WERI-Rb-1 (cell line): ENCODE results near the gene PCNX2.
"Not testable (repeated sequence)": the region's sequence is repeated elsewhere in the genome, so short reads cannot be mapped to it uniquely, and the experiment has no call there.

ENCODE experiments used
- DNase-seq: peaks from one replicate; pipeline ENCODE4 v3.0.0-alpha.2; 2020
- H3K27ac ChIP-seq: fragments of 250-450 bp; sonication (Bioruptor Pico); 2 replicates; pipeline ENCODE4 v1.5.1; 2020; ENCODE audit warnings: mild to moderate bottlenecking, moderate library complexity
- H3K27me3 ChIP-seq: fragments of 250-450 bp; sonication (Bioruptor Pico); 2 replicates; pipeline ENCODE4 v1.5.1; 2021; ENCODE audit warnings: mild to moderate bottlenecking, low read depth, moderate library complexity; ENCODE audit not compliant: insufficient read depth, severe bottlenecking
- H3K36me3 ChIP-seq: fragments of 250-450 bp; sonication (Bioruptor Pico); 2 replicates; pipeline ENCODE4 v1.5.1; 2020; ENCODE audit warnings: mild to moderate bottlenecking, moderate library complexity
- H3K4me3 ChIP-seq: 2 replicates; pipeline ENCODE4 v1.5.1; 2011; ENCODE audit warnings: low read depth, mild to moderate bottlenecking, control low read depth, low read length
- H3K9me3 ChIP-seq: fragments of 250-450 bp; sonication (Bioruptor Pico); 2 replicates; pipeline ENCODE4 v1.5.1; 2021; ENCODE audit warnings: mild to moderate bottlenecking, moderate library complexity; ENCODE audit not compliant: severe bottlenecking
- CTCF ChIP-seq: IDR thresholded peaks from 2 replicates; pipeline ENCODE4 v1.5.1; 2011; ENCODE audit warnings: low read depth, mild to moderate bottlenecking, control low read depth, inconsistent platforms, low read length

Gene PCNX2

GRCh38 chr1:233180641-233181364 lies 114.7 kb downstream of the PCNX2 start:
- no peak for TF ChIP-seq CTCF
- Histone ChIP-seq H3K36me3 (peaks cover 13% of the 10 kb centered on the region), H3K27ac (no peak overlapping the region; the same call in 1 of the 2 replicates), H3K4me3 (no peak overlapping the region), H3K9me3 (peaks cover 22% of the 10 kb centered on the region), H3K27me3 (no peaks in the 10 kb centered on the region)
- no peak for DNase-seq

GRCh38 chr1:233179638-233180037 lies 115.9 kb downstream of the PCNX2 start:
- peaks cover 22% of the 10 kb centered on the region for H3K9me3 ChIP-seq
- H3K36me3 ChIP-seq, result peaks cover 13% of the 10 kb centered on the region
- H3K27me3 ChIP-seq, H3K4me3 ChIP-seq: not testable (repeated sequence)
- peak overlapping the region; percentile 82 for H3K27ac ChIP-seq
- peak; percentile 56 for DNase-seq

DNA sequence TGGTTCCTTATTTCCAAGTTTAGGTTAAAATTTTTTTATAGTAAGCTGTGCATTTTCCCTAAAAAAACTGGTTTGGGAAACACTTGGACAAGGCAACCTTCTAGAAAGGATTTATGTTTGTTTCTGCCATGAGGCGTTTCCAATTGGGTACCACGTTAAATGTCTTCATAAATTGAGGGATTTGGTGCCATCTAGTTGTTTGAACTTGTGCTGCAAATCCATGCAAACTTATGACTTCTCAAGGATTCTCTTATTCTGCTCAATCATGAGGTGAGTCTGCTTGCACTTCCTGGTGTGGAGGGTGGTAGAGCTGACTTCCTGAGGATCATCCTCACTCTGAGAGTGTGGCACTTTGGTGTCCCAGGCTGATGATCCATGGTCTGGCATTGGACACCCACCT lies 123.3 kb downstream of the PCNX2 start:
- H3K27me3 ChIP-seq, result no peaks in the 10 kb centered on the region
- peaks cover 7% of the 10 kb centered on the region for H3K9me3 ChIP-seq
- TF ChIP-seq CTCF, result no peak
- DNase-seq, result no peak
- H3K27ac ChIP-seq, result no peak overlapping the region
- H3K36me3 ChIP-seq, result peaks cover 9% of the 10 kb centered on the region
- no peak overlapping the region for H3K4me3 ChIP-seq

DNA sequence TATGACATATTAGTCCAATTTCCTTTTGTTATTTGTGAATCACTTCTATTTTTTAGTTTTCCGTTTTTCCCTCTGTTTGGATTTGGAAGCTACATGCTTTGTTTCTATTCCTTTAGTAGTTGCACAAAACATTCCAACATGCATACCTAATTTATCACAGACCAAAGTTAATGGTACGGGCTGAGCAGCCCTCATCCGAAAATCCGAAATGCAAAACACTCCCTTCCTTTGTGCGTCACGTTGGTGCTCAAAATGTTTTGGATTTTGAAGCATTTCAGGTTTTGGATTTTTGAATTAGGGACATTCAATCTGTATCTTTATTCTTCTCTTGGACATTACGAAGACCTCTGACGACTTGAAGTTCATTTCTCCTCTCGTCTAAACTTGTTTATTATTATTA lies 124.8 kb downstream of the PCNX2 start:
- H3K27me3 ChIP-seq, result no peaks in the 10 kb centered on the region
- DNase-seq, result no peak
- no peak overlapping the region for H3K27ac ChIP-seq
- H3K36me3 ChIP-seq, result 0 out of 2 replicates have a peak, but pooled peaks cover 3% of the 10 kb centered on the region
- no peaks in the 10 kb centered on the region for H3K9me3 ChIP-seq
- no peak overlapping the region for H3K4me3 ChIP-seq
- no peak for TF ChIP-seq CTCF

- 0 out of 2 replicates have a peak, but pooled peaks cover 3% of the 10 kb centered on the region for H3K36me3 ChIP-seq
- TF ChIP-seq CTCF, result no peak
- H3K27me3 ChIP-seq, result no peaks in the 10 kb centered on the region
- H3K9me3 ChIP-seq, result peaks cover 5% of the 10 kb centered on the region
- no peak overlapping the region for H3K27ac ChIP-seq
- no peak overlapping the region for H3K4me3 ChIP-seq
- no peak for DNase-seq
These were observed 127.1 kb downstream of the PCNX2 start for GRCh38 chr1:233168384-233168783.

DNA sequence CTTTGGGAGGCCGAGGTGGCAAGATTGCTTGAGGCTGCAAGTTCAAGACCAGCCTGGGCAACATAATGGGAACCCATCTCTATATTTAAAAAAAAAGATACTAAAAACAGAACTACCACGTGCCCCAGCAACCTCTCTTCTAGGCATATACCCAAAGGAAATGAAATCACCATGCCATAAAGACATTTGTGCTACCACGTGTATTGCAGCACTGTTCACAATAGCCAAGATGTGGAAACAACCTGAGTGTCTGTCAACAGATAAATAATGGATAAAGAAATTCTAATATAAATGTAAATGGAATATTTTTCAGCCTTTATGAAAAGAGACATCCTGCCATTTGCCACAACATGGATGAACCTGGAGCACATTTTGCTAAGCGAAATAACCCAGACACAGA lies 128.6 kb downstream of the PCNX2 start:
- Histone ChIP-seq H3K4me3 (no peak overlapping the region), H3K27ac (no peak overlapping the region), H3K36me3 (no peaks in the 10 kb centered on the region), H3K27me3 (no peaks in the 10 kb centered on the region), H3K9me3 (peaks cover 5% of the 10 kb centered on the region)
- TF ChIP-seq CTCF, result no peak
- no peak for DNase-seq
